Astrocyte of the cerebellum (primary cell): ENCODE measurements around the gene RSRC1.
"Not testable (repeated sequence)": the region's sequence is repeated elsewhere in the genome, so short reads cannot be mapped to it uniquely, and the experiment has no call there.

Experiments used
- DNase-seq: peaks from one replicate; pipeline ENCODE4 v3.0.0-alpha.2; 2011; ENCODE audit warnings: low read depth
- H3K4me3 ChIP-seq: 2 replicates; pipeline ENCODE4 v1.5.1; 2011; ENCODE audit warnings: mild to moderate bottlenecking, low read depth, low read length, moderate library complexity
- CTCF ChIP-seq: IDR thresholded peaks from 2 replicates; pipeline ENCODE4 v1.5.1; 2012; ENCODE audit warnings: low read length, low read depth, moderate library complexity, mild to moderate bottlenecking; ENCODE audit errors: missing control alignments
- in situ Hi-C: cut with HindIII; loops from 2 replicates; pipeline ENCODE4 v1.10.0; 2017; ENCODE audit warnings: low sequenced_read_pairs

Gene RSRC1

GRCh38 chr3:158540066-158540465 lies 430.2 kb downstream of the RSRC1 start:
- no peak for DNase-seq
- TF ChIP-seq CTCF = no peak
- in situ Hi-C loops = loop anchor here (25.0 kb wide), 1 partner anchor 247 kb away; no protein-coding TSS in a partner anchor
- no peak overlapping the region for H3K4me3 ChIP-seq

DNA sequence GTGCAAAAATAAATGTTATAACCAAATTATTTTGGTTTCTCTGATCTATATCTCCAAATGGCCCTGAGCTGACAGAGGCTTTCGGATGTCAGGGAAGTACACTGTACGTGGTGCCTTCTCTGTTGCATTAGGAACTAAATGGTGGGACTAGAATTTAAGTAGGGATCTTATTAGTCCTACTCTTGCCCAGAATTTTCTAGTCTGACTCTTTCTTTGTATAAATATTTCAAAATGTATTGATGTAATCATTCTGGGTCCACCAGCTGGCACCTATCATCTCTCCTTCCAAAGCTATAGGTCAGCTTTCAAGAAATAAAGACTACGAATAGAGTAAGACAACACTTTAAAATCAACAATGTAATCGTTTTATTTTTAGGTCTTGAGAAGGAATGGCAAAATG lies 438.8 kb downstream of the RSRC1 start:
- DNase-seq = no peak
- H3K4me3 ChIP-seq = no peak overlapping the region
- TF ChIP-seq CTCF = no peak
- in situ Hi-C loops = loop anchor here (25.0 kb wide), 1 partner anchor 239 kb away; no protein-coding TSS in a partner anchor

GRCh38 chr3:158549938-158550337 lies 440.0 kb downstream of the RSRC1 start:
- H3K4me3 ChIP-seq, DNase-seq: not testable (repeated sequence)
- in situ Hi-C loops = loop anchor here (25.0 kb wide), 1 partner anchor 237 kb away; no protein-coding TSS in a partner anchor

DNA sequence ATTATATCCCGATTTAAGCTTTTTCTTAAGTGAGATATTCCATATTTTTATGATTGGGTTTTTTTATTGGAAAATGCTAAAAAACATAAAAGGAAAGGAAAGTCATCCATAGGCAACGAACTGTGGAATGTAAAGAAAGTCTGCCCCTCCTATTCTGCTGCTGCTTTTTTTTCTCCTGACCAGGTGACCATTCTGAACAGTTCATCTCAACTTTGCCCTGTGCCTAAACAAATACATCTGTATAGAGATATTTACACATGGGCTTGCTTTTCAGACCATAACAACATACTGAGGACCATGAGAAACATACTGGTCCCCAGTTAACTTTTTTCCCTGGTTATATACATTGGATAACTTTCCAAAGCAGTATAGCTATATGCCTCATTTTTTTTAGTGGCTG lies 442.2 kb downstream of the RSRC1 start:
- in situ Hi-C loops = no loop called here
- no peak overlapping the region for H3K4me3 ChIP-seq
- DNase-seq = no peak
- TF ChIP-seq CTCF = no peak

DNA sequence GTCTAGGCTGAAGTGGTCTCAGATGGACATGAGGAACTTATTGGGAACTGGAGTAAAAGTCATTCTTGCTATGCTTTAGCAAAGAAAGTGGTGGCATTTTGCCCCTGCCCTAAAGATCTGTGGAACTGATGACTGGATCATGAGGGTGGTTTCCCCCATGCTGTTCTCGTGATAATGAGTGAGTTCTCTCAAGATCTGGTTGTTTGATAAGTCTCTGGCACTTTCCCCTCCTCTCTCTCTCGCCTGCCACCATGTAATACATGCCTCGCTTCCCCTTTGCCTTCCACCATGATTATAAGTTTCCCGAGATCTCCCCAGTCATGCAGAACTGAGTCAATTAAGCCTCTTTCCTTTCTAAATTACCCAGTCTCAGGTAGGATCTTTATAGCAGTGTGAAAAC lies 449.6 kb downstream of the RSRC1 start:
- DNase-seq = no peak
- H3K4me3 ChIP-seq = no peak overlapping the region
- no peak for TF ChIP-seq CTCF
- in situ Hi-C loops = no loop called here

DNA sequence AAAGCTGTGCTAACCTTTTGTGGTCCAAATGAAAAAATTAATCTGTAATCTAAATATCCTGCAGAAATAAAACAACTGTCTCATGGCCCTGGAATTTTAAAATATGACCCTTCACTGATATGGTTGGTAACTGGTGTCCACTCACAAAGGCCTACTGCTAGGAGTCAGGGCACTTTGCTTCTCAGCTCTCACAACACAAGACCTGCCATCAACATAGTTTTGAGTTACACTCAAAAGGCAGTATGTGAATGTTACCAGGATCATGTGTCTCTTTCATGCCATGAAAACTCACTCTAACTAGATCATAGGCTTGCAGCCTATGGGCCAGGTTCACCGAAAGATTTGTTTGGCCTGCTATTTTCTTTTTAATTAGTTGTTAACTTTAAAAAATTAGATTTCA lies 451.1 kb downstream of the RSRC1 start:
- no peak overlapping the region for H3K4me3 ChIP-seq
- in situ Hi-C loops = no loop called here
- DNase-seq = no peak
- no peak for TF ChIP-seq CTCF

- H3K4me3 ChIP-seq = no peak overlapping the region
- TF ChIP-seq CTCF = no peak
- in situ Hi-C loops = no loop called here
- no peak for DNase-seq
These were observed 452.8 kb downstream of the RSRC1 start for GRCh38 chr3:158562674-158563073.
